Epithelial cell of prostate (primary cell): ENCODE data around the gene ZSWIM4.
A peak's percentile ranks its signal among the peaks of the same experiment; 100 is the strongest.
"Not testable (repeated sequence)": the region's sequence is repeated elsewhere in the genome, so short reads cannot be mapped to it uniquely, and the experiment has no call there.

Experiments
- DNase-seq: peaks from one replicate; pipeline ENCODE4 v3.0.0-alpha.2; 2011; ENCODE audit warnings: low read depth, low spot score
- H3K27ac ChIP-seq: fragments of 450-650 bp; 2 replicates; pipeline ENCODE4 v1.5.1; 2017; ENCODE audit warnings: mild to moderate bottlenecking

ZSWIM4 gene

GRCh38 chr19:13844130-13844631 is 48.9 kb downstream of the ZSWIM4 start:
- H3K27ac ChIP-seq, result peak overlapping the region; percentile 100
- no peak for DNase-seq

DNA sequence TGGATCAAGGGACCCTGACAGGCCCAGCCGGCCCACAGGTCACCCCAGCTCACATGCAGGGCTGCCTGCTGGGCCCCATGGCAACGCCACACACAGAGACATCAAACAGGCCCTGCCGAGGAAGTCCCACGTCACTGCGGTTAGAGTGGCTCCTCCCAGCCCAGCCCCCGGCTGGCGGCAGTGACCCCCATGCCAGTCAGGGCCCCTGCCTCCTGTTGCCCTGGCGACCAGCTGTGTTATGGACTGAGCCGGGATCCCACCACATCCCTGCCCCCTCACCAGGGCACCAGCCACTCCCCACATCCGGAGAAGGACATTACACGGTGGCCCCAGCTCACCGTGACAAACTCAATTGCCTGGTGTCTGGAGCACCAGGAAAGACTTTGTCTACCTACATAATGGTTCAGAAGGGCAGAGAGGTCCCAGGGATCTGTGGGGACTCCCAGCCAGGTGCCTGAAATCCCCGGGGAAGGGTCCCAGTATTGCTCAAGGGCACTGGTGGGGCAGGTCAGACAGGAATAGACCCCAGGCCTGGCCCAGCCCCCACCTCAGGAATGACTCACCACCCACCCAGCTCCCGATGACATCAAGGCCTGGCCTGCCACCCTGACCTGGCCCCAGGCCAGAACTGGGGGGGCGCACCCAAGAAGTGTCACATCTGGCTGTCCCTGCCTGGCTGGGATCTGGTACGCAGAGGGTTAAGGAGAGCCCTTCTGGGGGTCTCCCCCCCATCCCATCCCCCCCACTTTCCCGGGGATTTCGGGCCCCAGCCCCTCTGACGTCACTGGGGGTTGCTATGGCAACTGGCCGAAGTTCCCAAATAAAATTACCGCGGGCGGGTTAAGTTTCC is 51.5 kb downstream of the ZSWIM4 start:
- DNase-seq, result no peak
- peak overlapping the region; percentile 100 for H3K27ac ChIP-seq

DNA sequence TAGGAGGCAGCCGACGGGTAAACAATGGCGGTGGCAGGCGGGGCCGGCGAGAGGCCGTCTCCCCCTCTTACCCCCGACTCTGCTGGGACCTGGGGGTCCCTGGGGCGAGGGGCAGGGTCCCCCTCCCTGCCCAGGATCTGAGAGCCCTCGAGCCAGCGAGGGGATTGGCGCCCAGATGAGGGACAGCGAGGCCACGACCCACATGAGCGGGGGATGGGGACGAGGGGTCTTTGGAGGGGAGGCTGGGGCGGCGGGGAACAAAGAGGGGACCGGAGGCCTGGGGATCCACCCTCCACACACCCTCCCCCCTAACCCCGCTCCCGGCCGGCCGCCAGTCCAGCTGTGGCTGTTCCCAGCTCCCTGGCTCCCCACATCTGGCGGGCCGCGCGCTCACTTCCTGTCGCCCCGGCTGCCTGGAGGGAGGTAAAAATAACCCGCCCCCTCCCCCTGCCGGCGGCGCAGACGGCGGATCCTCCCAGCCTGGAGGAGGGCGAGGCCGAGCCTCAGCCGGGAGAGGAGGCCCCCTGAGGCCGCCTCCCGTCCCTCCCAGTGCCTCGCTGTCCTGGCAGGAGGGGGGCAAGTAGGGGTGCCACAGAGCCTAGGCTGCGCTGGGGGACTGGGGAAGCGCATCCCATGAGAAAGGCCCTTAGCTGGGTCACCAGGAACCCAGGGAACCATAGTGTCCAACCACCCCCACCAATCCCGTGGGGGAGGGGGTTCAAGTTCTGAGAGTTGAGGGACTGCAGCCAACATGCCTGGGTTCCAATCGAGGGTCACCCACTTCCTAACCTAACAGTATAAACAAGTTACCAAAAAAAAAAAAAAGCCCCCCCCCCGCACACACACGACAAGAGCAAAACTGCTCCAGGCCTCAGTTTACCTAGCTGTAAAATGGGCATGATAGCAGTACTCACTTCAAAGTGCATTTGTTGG is 52.4 kb downstream of the ZSWIM4 start:
- H3K27ac ChIP-seq, result peak overlapping the region; percentile 100
- no peak for DNase-seq

DNA sequence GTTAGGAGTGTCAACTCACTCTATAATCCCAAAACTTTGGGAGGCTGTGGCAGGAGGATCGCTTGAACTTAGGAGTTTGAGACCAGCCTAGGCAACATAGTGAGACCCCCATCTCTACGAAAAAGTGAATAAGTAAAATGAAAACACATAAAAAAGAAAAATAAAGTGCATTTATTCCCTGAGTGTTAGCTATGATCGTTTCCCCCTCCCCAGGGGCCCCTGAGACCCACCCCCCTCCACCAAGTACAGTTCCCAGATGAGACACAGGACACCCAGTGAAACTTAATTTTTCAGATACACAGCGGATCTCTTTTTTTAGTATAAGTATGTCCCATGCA is 53.1 kb downstream of the ZSWIM4 start:
- no peak for DNase-seq
- H3K27ac ChIP-seq, result peak overlapping the region; percentile 100

GRCh38 chr19:13848798-13849676 is 53.8 kb downstream of the ZSWIM4 start:
- DNase-seq, result no peak
- peak overlapping the region; percentile 100 for H3K27ac ChIP-seq

- no peak for DNase-seq
- peak overlapping the region; percentile 100 for H3K27ac ChIP-seq
These were observed 55.0 kb downstream of the ZSWIM4 start for GRCh38 chr19:13849991-13850909.

- H3K27ac ChIP-seq, result peak overlapping the region; percentile 100
- DNase-seq, result no peak
These were observed 55.9 kb downstream of the ZSWIM4 start for GRCh38 chr19:13850910-13851733.

DNA sequence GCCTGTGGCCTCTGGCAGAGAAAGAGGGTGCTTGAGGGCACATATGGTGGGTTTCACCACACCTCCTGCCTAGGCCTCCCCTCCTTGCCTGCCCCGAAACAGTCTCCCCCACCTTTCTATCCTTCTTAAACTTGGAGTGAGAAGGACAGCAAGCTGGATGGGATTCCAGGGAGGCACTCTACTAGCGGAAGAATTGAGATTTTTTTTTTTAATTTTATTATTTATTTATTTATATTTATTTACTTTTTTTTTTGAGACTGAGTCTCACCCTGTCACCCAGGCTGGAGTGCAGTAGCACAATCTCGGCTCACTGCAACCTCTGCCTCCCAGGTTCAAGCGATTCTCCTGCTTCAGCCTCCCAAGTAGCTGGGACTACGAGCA is 56.5 kb downstream of the ZSWIM4 start:
- DNase-seq, result not testable (repeated sequence)
- H3K27ac ChIP-seq, result peak overlapping the region; percentile 100

DNA sequence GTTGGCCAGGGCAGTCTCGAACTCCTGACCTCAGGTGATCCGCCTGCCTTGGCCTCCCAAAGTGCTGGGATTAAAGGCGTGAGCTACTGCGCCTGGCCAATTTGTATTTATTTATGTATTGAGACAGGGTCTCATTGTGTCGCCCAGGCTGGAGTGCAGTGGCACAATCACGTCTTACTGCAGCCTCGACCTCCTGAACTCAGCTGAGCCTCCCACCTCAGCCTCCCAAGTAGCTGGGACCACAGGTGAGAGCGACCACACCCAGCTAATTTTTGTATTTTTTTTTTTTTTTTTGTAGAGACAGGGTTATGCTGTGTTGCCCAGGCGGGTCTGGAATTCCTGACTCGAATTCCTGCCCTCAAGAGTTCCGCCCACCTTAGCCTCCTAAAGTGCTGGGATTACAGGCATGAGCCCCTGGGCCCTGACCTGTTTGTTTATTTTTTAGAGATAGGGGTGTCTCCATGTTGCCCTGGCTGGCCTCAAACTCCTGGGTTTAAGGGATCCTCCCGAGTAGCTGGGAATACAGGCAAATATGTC is 57.0 kb downstream of the ZSWIM4 start:
- DNase-seq, result not testable (repeated sequence)
- peak overlapping the region; percentile 100 for H3K27ac ChIP-seq

DNA sequence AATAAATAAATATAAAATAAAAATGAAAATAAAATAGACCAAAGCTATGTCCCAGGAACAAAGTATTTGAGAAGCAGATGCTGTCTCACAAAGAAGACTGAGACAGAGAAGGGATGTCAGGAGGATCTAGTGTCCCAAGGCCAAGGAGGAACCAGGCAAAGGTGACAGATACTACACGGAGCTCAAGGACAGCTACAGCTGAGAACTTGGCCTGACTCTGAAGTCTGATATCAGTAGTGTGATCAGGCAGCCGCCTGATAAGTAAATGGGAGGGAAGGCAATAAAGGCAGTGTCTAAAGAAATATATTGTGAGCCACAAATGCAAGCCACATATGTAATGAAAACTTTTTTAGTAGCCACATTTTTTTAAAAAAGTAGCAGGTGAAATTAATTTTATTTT is 61.3 kb downstream of the ZSWIM4 start:
- no peak for DNase-seq
- peak overlapping the region; percentile 100 for H3K27ac ChIP-seq

- no peak for DNase-seq
- H3K27ac ChIP-seq, result peak overlapping the region; percentile 100
These were observed 64.2 kb downstream of the ZSWIM4 start for GRCh38 chr19:13859361-13859880.

DNA sequence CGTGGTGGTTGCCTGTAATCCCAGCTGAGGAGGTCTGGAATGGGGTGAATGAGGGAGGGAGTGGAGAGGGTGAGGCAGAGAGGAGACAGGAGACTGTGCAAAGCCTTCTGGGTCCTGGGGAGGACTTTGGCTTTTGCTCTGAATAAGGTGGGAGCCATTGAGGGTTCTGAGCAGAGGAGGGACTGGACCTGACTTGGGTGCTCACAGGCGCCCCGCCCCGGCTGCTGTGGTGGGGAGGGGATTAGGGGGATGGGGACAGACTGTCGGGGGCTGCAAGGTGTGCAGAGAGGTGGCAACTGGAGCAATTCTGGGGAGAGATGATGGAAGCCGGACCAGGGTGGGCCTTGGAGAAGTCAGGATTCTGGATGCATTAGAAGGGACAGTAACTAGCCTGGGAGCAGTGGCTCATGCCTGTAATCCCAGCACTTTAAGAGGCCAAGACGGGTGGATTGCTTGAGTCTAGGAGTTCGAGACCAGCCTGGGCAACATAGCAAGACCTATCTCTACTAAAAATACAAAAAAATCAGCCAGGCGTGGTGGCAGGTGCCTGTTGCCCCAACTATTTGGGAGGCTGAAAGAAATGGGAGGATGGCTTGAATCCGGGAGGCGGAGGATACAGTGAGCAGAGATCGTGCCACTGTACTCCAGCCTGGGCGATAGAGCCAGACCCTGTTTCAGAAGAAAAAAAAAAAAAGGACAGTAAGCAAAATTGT is 65.6 kb downstream of the ZSWIM4 start:
- H3K27ac ChIP-seq, result peak overlapping the region; percentile 90
- no peak for DNase-seq

DNA sequence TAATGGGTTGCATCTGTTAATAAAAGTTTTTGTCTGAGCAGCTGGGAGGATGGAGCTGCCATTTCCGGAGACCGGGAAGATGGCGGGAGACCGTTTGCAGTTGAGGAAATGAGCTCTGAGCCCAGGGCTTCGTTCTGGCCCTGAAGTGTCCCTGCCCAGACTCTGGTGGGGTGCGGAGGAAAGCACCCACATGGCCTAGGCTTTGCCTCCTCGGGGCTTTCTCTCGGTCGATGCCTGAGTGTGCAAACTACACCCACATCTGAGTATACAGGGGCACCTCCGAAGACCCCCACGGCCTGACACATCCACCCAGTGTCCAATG is 66.1 kb downstream of the ZSWIM4 start:
- peak overlapping the region; percentile 90 for H3K27ac ChIP-seq
- DNase-seq, result no peak

DNA sequence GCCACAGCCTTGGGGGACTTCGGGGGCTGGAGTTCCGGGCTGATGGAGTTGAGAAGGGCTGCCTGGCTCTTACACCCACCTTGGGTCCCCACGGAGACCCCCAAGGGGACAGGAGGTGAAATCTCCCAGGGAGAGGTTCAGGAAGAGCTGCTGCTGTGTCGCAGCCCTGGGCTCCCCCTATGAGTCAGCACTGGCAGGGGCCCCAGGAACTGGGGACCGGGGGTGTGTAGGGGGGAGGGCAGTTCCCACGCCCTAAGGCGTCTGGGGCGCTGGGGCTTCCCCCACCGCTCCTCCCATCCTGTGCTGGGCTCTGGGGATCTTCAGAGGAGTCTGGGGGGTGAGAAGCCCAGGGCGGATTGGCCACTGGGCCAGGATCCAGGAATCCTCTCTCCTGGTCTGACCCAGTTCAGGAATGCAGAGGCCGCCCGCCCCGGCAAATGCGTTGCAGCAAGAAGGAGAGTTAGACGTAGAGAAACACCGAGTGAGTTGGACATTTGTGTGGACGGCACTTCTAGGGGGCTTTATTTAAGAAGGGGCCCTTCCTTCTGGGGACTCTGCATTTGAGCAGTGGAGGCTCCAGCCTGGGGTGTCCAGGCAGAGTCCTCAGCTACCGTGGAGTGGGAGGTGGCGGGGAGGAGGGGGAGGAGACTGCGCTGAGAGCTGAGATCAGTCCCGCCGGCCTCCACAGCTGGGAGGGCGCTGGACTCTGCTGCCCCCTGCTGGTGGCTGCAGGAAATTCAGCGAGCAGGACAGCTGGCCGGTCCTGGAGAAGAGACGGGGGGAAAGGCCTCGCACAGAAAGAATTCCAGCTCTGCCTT is 66.7 kb downstream of the ZSWIM4 start:
- DNase-seq, result no peak
- H3K27ac ChIP-seq, result peak overlapping the region; percentile 90

DNA sequence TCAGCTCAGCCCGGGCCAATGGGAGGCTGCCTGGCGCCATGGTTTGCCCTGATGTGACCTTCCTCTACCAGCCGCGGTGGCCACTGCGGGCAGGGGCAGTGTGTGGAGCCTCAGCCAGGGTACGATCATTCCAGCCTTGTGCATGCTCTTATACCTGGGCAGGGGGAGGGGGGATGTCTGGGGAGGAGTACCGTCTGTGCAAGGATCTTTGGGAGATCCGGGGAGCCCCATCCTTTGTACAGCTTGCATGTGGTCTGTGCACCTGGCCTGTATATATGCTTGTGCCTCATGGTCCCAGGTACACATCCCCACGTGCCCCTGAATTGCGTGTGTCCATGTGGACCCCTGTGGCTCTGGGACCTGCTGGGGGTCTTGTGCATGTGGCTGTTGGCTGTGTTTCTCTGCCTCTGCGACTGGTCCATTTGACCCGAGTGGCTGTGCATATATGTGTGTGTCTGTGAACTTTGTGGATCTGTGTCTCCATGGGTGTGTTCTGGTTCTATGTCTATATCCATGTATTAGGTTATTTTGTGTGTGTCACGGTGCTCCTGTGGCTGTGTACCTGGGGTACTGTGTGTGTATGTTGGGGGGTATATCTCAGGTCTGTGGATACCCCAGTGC is 68.9 kb downstream of the ZSWIM4 start:
- no peak for DNase-seq
- no peak overlapping the region for H3K27ac ChIP-seq
